NCI-H2171 (cell line): ENCODE measurements around the gene SLC16A6.
"Not testable (repeated sequence)": the region's sequence is repeated elsewhere in the genome, so short reads cannot be mapped to it uniquely, and the experiment has no call there.

Experiments used
- DNase-seq: peaks from one replicate; lab custom pipeline; 2025; lab: John Stamatoyannopoulos, UW

The SLC16A6 gene

GRCh38 chr17:68219429-68219828 is 71.5 kb downstream of the SLC16A6 start:
- DNase-seq, result not testable (repeated sequence)
